Natural killer cell (primary cell): ENCODE measurements around the gene MTHFD2L. TPM values are rescaled to one million over a fixed set of nuclear protein-coding genes. Genes with fewer than 3 reads are reported as not detected.

Experiments
- ATAC-seq, 3 donors: fragments of 150-1000 bp in 2 of 3; fragments of 200-7000 bp in 1 of 3; cut with Tn5 transposase; 1 replicate in 1 of 3; 2 replicates in 2 of 3; pipeline ENCODE4 v1.10.0; 2021; ENCODE audit warnings: mild to moderate bottlenecking in 2 of 3, moderate library complexity in 2 of 3
- DNase-seq, 2 donors: peaks; one replicate each; pipeline versions ENCODE4 v3.0.0 to v3.0.0-alpha.2; 2013 to 2021; ENCODE audit warnings: mixed read lengths in 1 of 2
- H3K27ac ChIP-seq: one replicate; pipeline ENCODE4 v1.5.1; 2013; ENCODE audit warnings: mild to moderate bottlenecking, low read length
- H3K27me3 ChIP-seq: one replicate; pipeline ENCODE4 v1.6.1; 2013; ENCODE audit warnings: low read length; ENCODE audit not compliant: control insufficient read depth, insufficient read depth
- H3K36me3 ChIP-seq: one replicate; pipeline ENCODE4 v1.6.1; 2013; ENCODE audit warnings: low read length; ENCODE audit not compliant: control insufficient read depth, insufficient read depth
- H3K4me1 ChIP-seq: one replicate; pipeline ENCODE4 v1.6.1; 2013; ENCODE audit warnings: low read length; ENCODE audit not compliant: control insufficient read depth, insufficient read depth
- H3K4me3 ChIP-seq: one replicate; pipeline ENCODE4 v1.5.1; 2013; ENCODE audit warnings: low read length
- H3K9me3 ChIP-seq: one replicate; pipeline ENCODE4 v1.6.1; 2013; ENCODE audit warnings: low read length; ENCODE audit not compliant: control insufficient read depth, insufficient read depth
- H3K27ac Mint-ChIP-seq, 2 donors: one replicate each; pipeline ENCODE4 v1.8.0; 2022; ENCODE audit warnings: mild to moderate bottlenecking in 2 of 2, mixed read lengths in 2 of 2, moderate library complexity in 1 of 2
- H3K27me3 Mint-ChIP-seq, 2 donors: one replicate each; pipeline ENCODE4 v1.8.0; 2022; ENCODE audit warnings: low read depth in 2 of 2, mixed read lengths in 2 of 2
- H3K36me3 Mint-ChIP-seq: one replicate; pipeline ENCODE4 v1.8.0; 2022; ENCODE audit warnings: mixed read lengths
- H3K4me1 Mint-ChIP-seq, 2 donors: one replicate each; pipeline ENCODE4 v1.8.0; 2022; ENCODE audit warnings: mixed read lengths in 2 of 2
- H3K4me3 Mint-ChIP-seq: one replicate; pipeline ENCODE4 v1.8.0; 2022; ENCODE audit warnings: mild to moderate bottlenecking, moderate library complexity, mixed read lengths
- H3K9me3 Mint-ChIP-seq, 2 donors: one replicate each; pipeline ENCODE4 v1.8.0; 2022; ENCODE audit warnings: mixed read lengths in 2 of 2
- CTCF ChIP-seq: fragments of 200-600 bp; IDR thresholded peaks from one replicate; pipeline ENCODE4 v1.8.0; 2022; ENCODE audit warnings: antibody characterized with exemption
- WGBS: methylation state at CpG from one replicate; pipeline ENCODE4 v1.1.7; 2013; ENCODE audit warnings: missing lambda C conversion rate; ENCODE audit not compliant: insufficient coverage; 5-methylcytosine and 5-hydroxymethylcytosine counted together
- intact Hi-C: fragments of 100-400 bp; cut with micrococcal nuclease; formaldehyde crosslinking; loops from one replicate; pipeline ENCODE4 v1.14.2; 2022
- total RNA-seq, 4 donors: library from RNA; stranded (reverse); fragments of 120-200 nt in 1 of 4; gene quantifications; one replicate each; pipeline versions ENCODE4 v1.2.3 to v1.2.4, GENCODE V29; 2013 to 2022

MTHFD2L gene
- total RNA-seq, 3 donors from 2014 or later (not counting 1 experiment from before 2014, with no cell fraction given), result 9.5 to 11.7 (median 10.4) TPM

GRCh38 chr4:74252933-74253332 lies 95.0 kb downstream of the MTHFD2L start:
- no peak for TF ChIP-seq CTCF
- Histone ChIP-seq H3K4me1 (no peaks in the 10 kb centered on the region), H3K4me3 (no peak overlapping the region), H3K36me3 (no peaks in the 10 kb centered on the region), H3K9me3 (peaks cover 16% of the 10 kb centered on the region), H3K27me3 (no peaks in the 10 kb centered on the region), H3K27ac (no peak overlapping the region)
- ATAC-seq (no peak), DNase-seq (no peak)
- H3K27ac Mint-ChIP-seq, result no peak overlapping the region
- peaks cover 8% of the 10 kb centered on the region for H3K36me3 Mint-ChIP-seq
- H3K4me1 Mint-ChIP-seq, result no peaks in the 10 kb centered on the region
- H3K9me3 Mint-ChIP-seq, result peaks cover 9 to 11% of the 10 kb centered on the region in 2 donors
- no peak overlapping the region for H3K4me3 Mint-ChIP-seq
- intact Hi-C loops, result no loop called here
- no peaks in the 10 kb centered on the region for H3K27me3 Mint-ChIP-seq

GRCh38 chr4:74254386-74254785 lies 96.5 kb downstream of the MTHFD2L start:
- no peaks in the 10 kb centered on the region for H3K27me3 Mint-ChIP-seq

GRCh38 chr4:74255096-74255495 lies 97.2 kb downstream of the MTHFD2L start:
- Histone ChIP-seq H3K4me3 (no peak overlapping the region), H3K9me3 (peaks cover 16% of the 10 kb centered on the region), H3K27ac (no peak overlapping the region), H3K27me3 (no peaks in the 10 kb centered on the region), H3K4me1 (no peaks in the 10 kb centered on the region), H3K36me3 (no peaks in the 10 kb centered on the region)
- no peak overlapping the region for H3K27ac Mint-ChIP-seq
- DNase-seq (no peak), ATAC-seq (no peak)
- no peak overlapping the region for H3K4me3 Mint-ChIP-seq
- no peaks in the 10 kb centered on the region for H3K4me1 Mint-ChIP-seq
- intact Hi-C loops, result no loop called here
- H3K36me3 Mint-ChIP-seq, result peaks cover 8% of the 10 kb centered on the region
- no peak for TF ChIP-seq CTCF
- no CpG with 5 or more reads among the region's 1 CpG for WGBS
- no peaks in the 10 kb centered on the region for H3K27me3 Mint-ChIP-seq
- H3K9me3 Mint-ChIP-seq, result peaks cover 8 to 11% of the 10 kb centered on the region in 2 donors

More at GRCh38 chr4:74254386-74254785, 96.5 kb downstream of the MTHFD2L start:
- Mint-ChIP-seq H3K36me3 (peaks cover 8% of the 10 kb centered on the region), H3K4me3 (no peak overlapping the region), H3K27ac (no peak overlapping the region), H3K4me1 (no peaks in the 10 kb centered on the region), H3K9me3 (peaks cover 9 to 11% of the 10 kb centered on the region in 2 donors)
- TF ChIP-seq CTCF, result no peak
- H3K9me3 ChIP-seq, result peaks cover 16% of the 10 kb centered on the region
- H3K27me3 ChIP-seq, result no peaks in the 10 kb centered on the region
- no peak for ATAC-seq
- no peak overlapping the region for H3K4me3 ChIP-seq
- DNase-seq, result no peak
- H3K27ac ChIP-seq, result no peak overlapping the region
- WGBS, result no CpG with 5 or more reads among the region's 1 CpG
- intact Hi-C loops, result no loop called here
- H3K4me1 ChIP-seq, result no peaks in the 10 kb centered on the region
- no peaks in the 10 kb centered on the region for H3K36me3 ChIP-seq

- H3K4me1 Mint-ChIP-seq, result no peaks in the 10 kb centered on the region
- H3K4me3 Mint-ChIP-seq, result no peak overlapping the region
- 100% methylated on average over 1 of the region's 1 CpG for WGBS
- no peak for TF ChIP-seq CTCF
- Histone ChIP-seq H3K27ac (no peak overlapping the region), H3K4me1 (no peaks in the 10 kb centered on the region), H3K36me3 (no peaks in the 10 kb centered on the region), H3K4me3 (no peak overlapping the region), H3K27me3 (no peaks in the 10 kb centered on the region), H3K9me3 (no peaks in the 10 kb centered on the region)
- peaks cover 0 to 2% of the 10 kb centered on the region in 2 donors for H3K9me3 Mint-ChIP-seq
- intact Hi-C loops, result no loop called here
- no peaks in the 10 kb centered on the region for H3K27me3 Mint-ChIP-seq
- H3K27ac Mint-ChIP-seq, result no peak overlapping the region
- H3K36me3 Mint-ChIP-seq, result no peaks in the 10 kb centered on the region
- DNase-seq (no peak), ATAC-seq (no peak)
Measured at GRCh38 chr4:74258963-74259362, 101.0 kb downstream of the MTHFD2L start.
